ENCODE results near the gene TRPM2.

The TRPM2 gene

GRCh38 chr21:44354775-44355771, 1.7 kb downstream of the TRPM2 start:
- Mint-ChIP-seq H3K9me3 (peaks cover 9% of the 10 kb centered on the region), H3K36me3 (ENCODE audit: low read depth) (no peaks in the 10 kb centered on the region), H3K27me3 (ENCODE audit: low read depth, poor library complexity) (peaks cover 5% of the 10 kb centered on the region), H3K4me3 (no peak overlapping the region), H3K27ac (peak overlapping the region; percentile 50), H3K4me1 (peaks cover 40% of the 10 kb centered on the region)
- DNase-seq, result no peak
- TF ChIP-seq, protein P1, sequence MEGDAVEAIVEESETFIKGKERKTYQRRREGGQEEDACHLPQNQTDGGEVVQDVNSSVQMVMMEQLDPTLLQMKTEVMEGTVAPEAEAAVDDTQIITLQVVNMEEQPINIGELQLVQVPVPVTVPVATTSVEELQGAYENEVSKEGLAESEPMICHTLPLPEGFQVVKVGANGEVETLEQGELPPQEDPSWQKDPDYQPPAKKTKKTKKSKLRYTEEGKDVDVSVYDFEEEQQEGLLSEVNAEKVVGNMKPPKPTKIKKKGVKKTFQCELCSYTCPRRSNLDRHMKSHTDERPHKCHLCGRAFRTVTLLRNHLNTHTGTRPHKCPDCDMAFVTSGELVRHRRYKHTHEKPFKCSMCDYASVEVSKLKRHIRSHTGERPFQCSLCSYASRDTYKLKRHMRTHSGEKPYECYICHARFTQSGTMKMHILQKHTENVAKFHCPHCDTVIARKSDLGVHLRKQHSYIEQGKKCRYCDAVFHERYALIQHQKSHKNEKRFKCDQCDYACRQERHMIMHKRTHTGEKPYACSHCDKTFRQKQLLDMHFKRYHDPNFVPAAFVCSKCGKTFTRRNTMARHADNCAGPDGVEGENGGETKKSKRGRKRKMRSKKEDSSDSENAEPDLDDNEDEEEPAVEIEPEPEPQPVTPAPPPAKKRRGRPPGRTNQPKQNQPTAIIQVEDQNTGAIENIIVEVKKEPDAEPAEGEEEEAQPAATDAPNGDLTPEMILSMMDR (IDR thresholded peaks at IDR 0.05), result no peak

GRCh38 chr21:44356160-44356559, 2.7 kb downstream of the TRPM2 start:
- Mint-ChIP-seq H3K27me3 (ENCODE audit: low read depth, poor library complexity) (peaks cover 5% of the 10 kb centered on the region), H3K9me3 (peaks cover 12% of the 10 kb centered on the region), H3K4me1 (peaks cover 40% of the 10 kb centered on the region), H3K4me3 (no peak overlapping the region), H3K36me3 (ENCODE audit: low read depth) (no peaks in the 10 kb centered on the region), H3K27ac (peak overlapping the region; percentile 22)
- no peak for DNase-seq
- TF ChIP-seq, protein P1 (IDR thresholded peaks at IDR 0.05), result no peak

GRCh38 chr21:44356636-44357035, 3.2 kb downstream of the TRPM2 start:
- TF ChIP-seq, protein P1 (IDR thresholded peaks at IDR 0.05), result no peak
- no peaks in the 10 kb centered on the region for H3K36me3 Mint-ChIP-seq (ENCODE audit: low read depth)
- DNase-seq, result no peak
- H3K27ac Mint-ChIP-seq, result no peak overlapping the region
- H3K4me3 Mint-ChIP-seq, result no peak overlapping the region
- peaks cover 14% of the 10 kb centered on the region for H3K9me3 Mint-ChIP-seq
- peaks cover 40% of the 10 kb centered on the region for H3K4me1 Mint-ChIP-seq
- peaks cover 5% of the 10 kb centered on the region for H3K27me3 Mint-ChIP-seq (ENCODE audit: low read depth, poor library complexity)

GRCh38 chr21:44357064-44357837, 3.8 kb downstream of the TRPM2 start:
- peaks cover 35% of the 10 kb centered on the region for H3K4me1 Mint-ChIP-seq
- TF ChIP-seq, protein P1 (IDR thresholded peaks at IDR 0.05), result no peak

GRCh38 chr21:44359396-44359795, 6.0 kb downstream of the TRPM2 start:
- Mint-ChIP-seq H3K27ac (no peak overlapping the region), H3K4me3 (no peak overlapping the region)

More at GRCh38 chr21:44357064-44357837, 3.8 kb downstream of the TRPM2 start:
- Mint-ChIP-seq H3K27ac (no peak overlapping the region), H3K27me3 (ENCODE audit: low read depth, poor library complexity) (peaks cover 9% of the 10 kb centered on the region), H3K4me3 (no peak overlapping the region), H3K9me3 (peaks cover 14% of the 10 kb centered on the region), H3K36me3 (ENCODE audit: low read depth) (no peaks in the 10 kb centered on the region)
- no peak for DNase-seq

More at GRCh38 chr21:44359396-44359795, 6.0 kb downstream of the TRPM2 start:
- TF ChIP-seq, protein P1 (IDR thresholded peaks at IDR 0.05), result no peak
- Mint-ChIP-seq H3K4me1 (peaks cover 15% of the 10 kb centered on the region), H3K27me3 (ENCODE audit: low read depth, poor library complexity) (peaks cover 8% of the 10 kb centered on the region), H3K36me3 (ENCODE audit: low read depth) (peaks cover 7% of the 10 kb centered on the region), H3K9me3 (peaks cover 35% of the 10 kb centered on the region)
- no peak for DNase-seq

All from nephron progenitor cell (in vitro differentiated cells).